HepG2 (cell line): ENCODE data around the gene CLDN7. TPM values are rescaled to one million over a fixed set of nuclear protein-coding genes. Genes with fewer than 3 reads are reported as not detected.

ENCODE experiments used
- AKAP8 ChIP-seq: sonication (generic); formaldehyde crosslinking; IDR thresholded peaks from 2 replicates; pipeline ENCODE4 v1.5.1; 2020; ENCODE audit warnings: mild to moderate bottlenecking, missing genetic modification reagents
- ATF2 ChIP-seq: sonication (generic); formaldehyde crosslinking; IDR thresholded peaks from 2 replicates; pipeline ENCODE4 v1.4.0; 2020; ENCODE audit warnings: missing genetic modification reagents
- FOXP1 ChIP-seq, 2 experiments: fragments of 450-650 bp in 1 of 2; IDR thresholded peaks; 2 replicates each; pipeline ENCODE4 v1.6.1; 2017 to 2018; ENCODE audit warnings: antibody characterized with exemption in 1 of 2
- HBP1 ChIP-seq: IDR thresholded peaks from 2 replicates; pipeline ENCODE4 v1.6.1; 2016; ENCODE audit warnings: low read depth, control low read depth
- KAT7 ChIP-seq: IDR thresholded peaks from 2 replicates; pipeline ENCODE4 v1.6.1; 2018; ENCODE audit warnings: borderline replicate concordance, missing compliant biosample characterization
- KDM1A ChIP-seq: IDR thresholded peaks from 2 replicates; pipeline ENCODE4 v1.6.1; 2016; ENCODE audit warnings: missing compliant biosample characterization
- MAF1 ChIP-seq: sonication (generic); formaldehyde crosslinking; IDR thresholded peaks from 2 replicates; pipeline ENCODE4 v1.5.0; 2020; ENCODE audit warnings: missing genetic modification reagents, borderline replicate concordance
- MLXIP ChIP-seq: sonication (generic); formaldehyde crosslinking; IDR thresholded peaks from 2 replicates; pipeline ENCODE4 v1.9.0; 2021; ENCODE audit warnings: missing genetic modification reagents, borderline replicate concordance
- NAIF1 ChIP-seq: sonication (generic); formaldehyde crosslinking; IDR thresholded peaks from 2 replicates; pipeline ENCODE4 v1.5.0; 2020; ENCODE audit warnings: mild to moderate bottlenecking, missing genetic modification reagents, borderline replicate concordance
- SMAD9 ChIP-seq: sonication (generic); formaldehyde crosslinking; IDR thresholded peaks from 2 replicates; pipeline ENCODE4 v1.5.1; 2020; ENCODE audit warnings: mild to moderate bottlenecking, missing genetic modification reagents
- TOE1 ChIP-seq: sonication (generic); formaldehyde crosslinking; IDR thresholded peaks from 2 replicates; pipeline ENCODE4 v1.4.0; 2020; ENCODE audit warnings: mild to moderate bottlenecking, missing genetic modification reagents
- ZNF143 ChIP-seq: sonication (generic); formaldehyde crosslinking; IDR thresholded peaks from 2 replicates; pipeline ENCODE4 v1.4.0; 2020; ENCODE audit warnings: missing genetic modification reagents
- ZNF292 ChIP-seq: sonication (generic); formaldehyde crosslinking; IDR thresholded peaks from 2 replicates; pipeline ENCODE4 v1.8.1; 2022; ENCODE audit warnings: mild to moderate bottlenecking, low read depth, missing genetic modification reagents, borderline replicate concordance
- ZNF326 ChIP-seq: sonication (generic); formaldehyde crosslinking; IDR thresholded peaks from 2 replicates; pipeline ENCODE4 v1.4.0; 2020; ENCODE audit warnings: missing genetic modification reagents, borderline replicate concordance
- ZNF34 ChIP-seq: sonication (generic); formaldehyde crosslinking; IDR thresholded peaks from 2 replicates; pipeline ENCODE4 v1.4.0; 2020; ENCODE audit warnings: mild to moderate bottlenecking, missing genetic modification reagents, borderline replicate concordance
- ZNF609 ChIP-seq: sonication (generic); formaldehyde crosslinking; IDR thresholded peaks from 2 replicates; pipeline ENCODE4 v1.4.0; 2020; ENCODE audit warnings: mild to moderate bottlenecking, missing genetic modification reagents, borderline replicate concordance
- ZNF850 ChIP-seq: sonication (generic); formaldehyde crosslinking; conservative IDR thresholded peaks from 2 replicates; pipeline ENCODE4 v1.9.0; 2021; ENCODE audit warnings: mild to moderate bottlenecking, missing genetic modification reagents
- polyA plus RNA-seq, 8 experiments: library from polyadenylated mRNA; depleted of rRNA in 3 of 8; stranded (reverse) in 7 of 8; unstranded in 1 of 8; fragments of >200 nt; fragmentation: Illumina TruSeq in 4 of 8; extraction: Trizol in 4 of 8; gene quantifications; 2 replicates each; pipeline versions ENCODE4 v1.2.1 to v1.2.3, GENCODE V29; 2011 to 2016; ENCODE audit warnings: low read depth in 4 of 8, missing spikeins in 1 of 8, mixed read lengths in 1 of 8; ENCODE audit not compliant: insufficient read depth in 1 of 8
- total RNA-seq, 5 experiments: library from RNA; depleted of rRNA; stranded (reverse); fragments of >200 nt; fragmentation: Illumina TruSeq; extraction: Trizol; gene quantifications; 2 replicates each; pipeline ENCODE4 v1.2.3, GENCODE V29; 2016; ENCODE audit warnings: low read depth in 1 of 5

CLDN7 gene
- total and polyA plus RNA-seq, 2 of the 13 experiments (the other 11 are each of a cell fraction or from before 2014, with no cell fraction given) = not detected

GRCh38 chr17:7234083-7234951, 28.0 kb downstream of the CLDN7 start, which contains the start of gene DVL2 (continued):
- TF ChIP-seq ZNF609 (CRISPR knock-in tag) (peak; percentile 28; the same call in 1 of the 2 replicates), FOXP1 (IDR thresholded peaks at IDR 0.05) (no peak), FOXP1 (CRISPR knock-in tag; IDR thresholded peaks at IDR 0.05) (no peak; the same call in 1 of the 2 replicates), ZNF143 (CRISPR knock-in tag) (peak; percentile 69), MAF1 (CRISPR knock-in tag) (peak; percentile 57), ZNF326 (CRISPR knock-in tag) (peak; percentile 81; the same call in 1 of the 2 replicates), MLXIP (CRISPR knock-in tag) (peak; percentile 79), ZNF292 (CRISPR knock-in tag) (no peak), KAT7 (peak; percentile 79; the same call in 1 of the 2 replicates), ZNF850 (CRISPR knock-in tag) (no peak), KDM1A (CRISPR knock-in tag) (no peak), ZNF34 (no peak), SMAD9 (CRISPR knock-in tag) (0 out of 2 replicates have a peak, but pooled peaks have one; percentile 32), TOE1 (CRISPR knock-in tag) (0 out of 2 replicates have a peak, but pooled peaks have one; percentile 75), AKAP8 (peak; percentile 100), NAIF1 (CRISPR knock-in tag) (peak; percentile 89), HBP1 (CRISPR knock-in tag) (peak; percentile 92; the same call in 1 of the 2 replicates), ATF2 (CRISPR knock-in tag) (peak; percentile 37; the same call in 1 of the 2 replicates)
